IPS-18a (cell line): Measurements from ENCODE around the gene GJC1.

Source experiments
- H3K27ac ChIP-seq: one replicate; pipeline ENCODE4 v1.5.1; 2013; ENCODE audit warnings: low read length
- H3K27me3 ChIP-seq: one replicate; pipeline ENCODE4 v1.6.1; 2013; ENCODE audit warnings: mild to moderate bottlenecking, low read length; ENCODE audit not compliant: control insufficient read depth, insufficient read depth
- H3K36me3 ChIP-seq: one replicate; pipeline ENCODE4 v1.6.1; 2013; ENCODE audit warnings: low read depth, low read length; ENCODE audit not compliant: control insufficient read depth
- H3K4me1 ChIP-seq: one replicate; pipeline ENCODE4 v1.6.1; 2013; ENCODE audit warnings: low read depth, low read length; ENCODE audit not compliant: control insufficient read depth
- H3K4me3 ChIP-seq: one replicate; pipeline ENCODE4 v1.5.1; 2013; ENCODE audit warnings: low read length
- H3K9ac ChIP-seq: one replicate; pipeline ENCODE4 v1.6.1; 2013; ENCODE audit warnings: mild to moderate bottlenecking, low read length, moderate library complexity
- H3K9me3 ChIP-seq: one replicate; pipeline ENCODE4 v1.6.1; 2013; ENCODE audit warnings: low read depth, low read length; ENCODE audit not compliant: control insufficient read depth

GJC1 gene

GRCh38 chr17:44796731-44797130, 33.4 kb downstream of the GJC1 start:
- Histone ChIP-seq H3K36me3 (peaks cover 26% of the 10 kb centered on the region), H3K27me3 (no peaks in the 10 kb centered on the region), H3K27ac (no peak overlapping the region), H3K9me3 (no peaks in the 10 kb centered on the region), H3K4me1 (no peaks in the 10 kb centered on the region), H3K9ac (no peak overlapping the region), H3K4me3 (no peak overlapping the region)

GRCh38 chr17:44795928-44796327, 34.2 kb downstream of the GJC1 start:
- Histone ChIP-seq H3K9ac (no peak overlapping the region), H3K9me3 (no peaks in the 10 kb centered on the region), H3K4me3 (no peak overlapping the region), H3K27me3 (no peaks in the 10 kb centered on the region), H3K4me1 (no peaks in the 10 kb centered on the region), H3K36me3 (peaks cover 20% of the 10 kb centered on the region), H3K27ac (no peak overlapping the region)

GRCh38 chr17:44795421-44795820, 34.7 kb downstream of the GJC1 start:
- H3K27me3 ChIP-seq: no peaks in the 10 kb centered on the region
- no peak overlapping the region for H3K9ac ChIP-seq
- H3K27ac ChIP-seq: no peak overlapping the region

GRCh38 chr17:44794851-44795413, 35.2 kb downstream of the GJC1 start:
- no peak overlapping the region for H3K27ac ChIP-seq

More at GRCh38 chr17:44795421-44795820, 34.7 kb downstream of the GJC1 start:
- H3K4me3 ChIP-seq: no peak overlapping the region
- no peaks in the 10 kb centered on the region for H3K9me3 ChIP-seq
- H3K36me3 ChIP-seq: peaks cover 16% of the 10 kb centered on the region
- no peaks in the 10 kb centered on the region for H3K4me1 ChIP-seq

GRCh38 chr17:44793885-44794842, 35.9 kb downstream of the GJC1 start:
- peaks cover 9% of the 10 kb centered on the region for H3K36me3 ChIP-seq
- H3K4me1 ChIP-seq: no peaks in the 10 kb centered on the region
- no peak overlapping the region for H3K9ac ChIP-seq
- H3K27me3 ChIP-seq: no peaks in the 10 kb centered on the region
- H3K9me3 ChIP-seq: no peaks in the 10 kb centered on the region
- no peak overlapping the region for H3K27ac ChIP-seq
- H3K4me3 ChIP-seq: no peak overlapping the region

More at GRCh38 chr17:44794851-44795413, 35.2 kb downstream of the GJC1 start:
- Histone ChIP-seq H3K4me1 (no peaks in the 10 kb centered on the region), H3K9ac (no peak overlapping the region), H3K36me3 (peaks cover 14% of the 10 kb centered on the region), H3K27me3 (no peaks in the 10 kb centered on the region), H3K4me3 (no peak overlapping the region), H3K9me3 (no peaks in the 10 kb centered on the region)

GRCh38 chr17:44792276-44792675, 37.8 kb downstream of the GJC1 start:
- Histone ChIP-seq H3K9me3 (no peaks in the 10 kb centered on the region), H3K36me3 (peaks cover under 1% of the 10 kb centered on the region), H3K4me3 (no peak overlapping the region), H3K4me1 (no peaks in the 10 kb centered on the region), H3K27ac (no peak overlapping the region), H3K27me3 (no peaks in the 10 kb centered on the region), H3K9ac (no peak overlapping the region)

GRCh38 chr17:44788139-44788538, 41.9 kb downstream of the GJC1 start:
- Histone ChIP-seq H3K4me1 (no peaks in the 10 kb centered on the region), H3K4me3 (no peak overlapping the region), H3K36me3 (no peaks in the 10 kb centered on the region), H3K27ac (no peak overlapping the region), H3K27me3 (no peaks in the 10 kb centered on the region), H3K9ac (no peak overlapping the region), H3K9me3 (no peaks in the 10 kb centered on the region)

DNA sequence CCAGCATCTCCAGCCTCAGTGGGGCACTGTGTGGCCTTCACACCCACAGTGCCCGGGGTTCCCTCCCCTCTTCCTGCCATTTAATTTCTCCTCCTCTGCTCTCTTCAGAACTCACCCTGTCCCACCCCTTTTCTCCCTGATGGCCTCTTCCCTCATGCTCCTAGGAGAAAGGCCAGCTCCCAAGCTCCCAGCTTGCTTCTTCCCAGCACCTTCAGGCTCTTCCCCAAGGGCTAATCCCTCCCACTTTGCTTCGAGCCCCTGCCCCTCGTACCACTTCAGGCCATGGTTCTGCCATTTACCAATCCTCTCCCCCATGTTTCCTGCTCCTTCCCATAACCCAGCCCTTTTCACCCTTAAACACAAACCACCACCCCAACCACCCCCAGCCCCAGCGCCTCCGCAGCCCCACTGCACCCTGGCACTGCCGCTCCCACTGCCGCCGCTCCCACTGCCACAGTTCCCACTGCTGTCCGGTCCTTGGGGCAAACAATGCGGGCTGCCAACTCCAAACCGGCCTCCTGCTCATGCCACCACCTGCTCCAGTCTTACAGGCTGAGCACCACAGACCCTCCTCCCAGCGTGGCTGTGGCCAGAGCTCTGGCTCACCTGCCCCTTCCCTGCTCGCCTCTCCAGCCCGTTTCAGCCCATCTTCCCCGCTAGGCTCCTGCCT, 42.7 kb downstream of the GJC1 start:
- Histone ChIP-seq H3K4me1 (peaks cover 2% of the 10 kb centered on the region), H3K9me3 (no peaks in the 10 kb centered on the region), H3K4me3 (no peak overlapping the region), H3K36me3 (no peaks in the 10 kb centered on the region), H3K27ac (no peak overlapping the region), H3K9ac (no peak overlapping the region), H3K27me3 (no peaks in the 10 kb centered on the region)

DNA sequence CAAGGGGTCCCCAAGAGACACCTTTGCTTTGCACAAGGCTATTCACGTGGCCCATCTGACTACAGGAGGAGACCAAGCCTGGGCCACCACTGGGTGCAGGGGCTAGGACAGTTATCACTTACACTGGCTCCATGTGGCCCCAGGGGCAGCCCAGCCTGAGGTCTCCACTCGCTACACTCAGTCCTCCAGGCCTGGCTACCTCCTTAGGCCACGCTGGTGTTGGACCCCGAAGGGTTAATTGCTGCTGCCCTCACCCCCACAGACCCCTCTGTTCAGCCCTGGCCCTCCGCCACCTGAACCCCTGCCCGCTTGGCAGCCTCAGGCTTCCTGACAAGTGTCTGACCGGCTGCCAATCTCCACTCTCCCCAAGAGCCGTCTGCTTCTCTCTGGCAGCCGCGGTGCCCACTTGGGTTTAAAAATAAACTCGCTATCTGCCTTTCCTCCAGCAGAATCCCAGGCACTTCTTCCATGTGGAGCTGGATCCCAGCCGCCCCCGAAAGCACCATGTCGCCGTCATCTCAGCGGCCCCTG, 43.5 kb downstream of the GJC1 start:
- Histone ChIP-seq H3K9ac (no peak overlapping the region), H3K27ac (no peak overlapping the region), H3K4me3 (no peak overlapping the region), H3K36me3 (no peaks in the 10 kb centered on the region), H3K27me3 (no peaks in the 10 kb centered on the region), H3K4me1 (peaks cover 10% of the 10 kb centered on the region), H3K9me3 (no peaks in the 10 kb centered on the region)

- Histone ChIP-seq H3K9me3 (no peaks in the 10 kb centered on the region), H3K27me3 (no peaks in the 10 kb centered on the region), H3K9ac (no peak overlapping the region), H3K27ac (no peak overlapping the region), H3K4me3 (no peak overlapping the region), H3K4me1 (peaks cover 17% of the 10 kb centered on the region), H3K36me3 (no peaks in the 10 kb centered on the region)
These were observed 44.2 kb downstream of the GJC1 start for GRCh38 chr17:44785921-44786320.

- Histone ChIP-seq H3K9ac (no peak overlapping the region), H3K27me3 (peaks cover under 1% of the 10 kb centered on the region), H3K4me3 (no peak overlapping the region), H3K27ac (no peak overlapping the region), H3K4me1 (peaks cover 17% of the 10 kb centered on the region), H3K36me3 (no peaks in the 10 kb centered on the region), H3K9me3 (no peaks in the 10 kb centered on the region)
These were observed 47.7 kb downstream of the GJC1 start for GRCh38 chr17:44782326-44782850.
